WERI-Rb-1 (cell line): ENCODE results near the gene UBE2E2.

Experiments
- DNase-seq: peaks from one replicate; pipeline ENCODE4 v3.0.0-alpha.2; 2020
- H3K27ac ChIP-seq: fragments of 250-450 bp; sonication (Bioruptor Pico); 2 replicates; pipeline ENCODE4 v1.5.1; 2020; ENCODE audit warnings: mild to moderate bottlenecking, moderate library complexity
- H3K27me3 ChIP-seq: fragments of 250-450 bp; sonication (Bioruptor Pico); 2 replicates; pipeline ENCODE4 v1.5.1; 2021; ENCODE audit warnings: mild to moderate bottlenecking, low read depth, moderate library complexity; ENCODE audit not compliant: insufficient read depth, severe bottlenecking
- H3K36me3 ChIP-seq: fragments of 250-450 bp; sonication (Bioruptor Pico); 2 replicates; pipeline ENCODE4 v1.5.1; 2020; ENCODE audit warnings: mild to moderate bottlenecking, moderate library complexity
- H3K4me3 ChIP-seq: 2 replicates; pipeline ENCODE4 v1.5.1; 2011; ENCODE audit warnings: low read depth, mild to moderate bottlenecking, control low read depth, low read length
- H3K9me3 ChIP-seq: fragments of 250-450 bp; sonication (Bioruptor Pico); 2 replicates; pipeline ENCODE4 v1.5.1; 2021; ENCODE audit warnings: mild to moderate bottlenecking, moderate library complexity; ENCODE audit not compliant: severe bottlenecking
- TF ChIP-seq, protein P1 (sequence below): IDR thresholded peaks from 2 replicates; pipeline ENCODE4 v1.5.1; 2011; ENCODE audit warnings: low read depth, mild to moderate bottlenecking, control low read depth, inconsistent platforms, low read length

UBE2E2 gene

DNA sequence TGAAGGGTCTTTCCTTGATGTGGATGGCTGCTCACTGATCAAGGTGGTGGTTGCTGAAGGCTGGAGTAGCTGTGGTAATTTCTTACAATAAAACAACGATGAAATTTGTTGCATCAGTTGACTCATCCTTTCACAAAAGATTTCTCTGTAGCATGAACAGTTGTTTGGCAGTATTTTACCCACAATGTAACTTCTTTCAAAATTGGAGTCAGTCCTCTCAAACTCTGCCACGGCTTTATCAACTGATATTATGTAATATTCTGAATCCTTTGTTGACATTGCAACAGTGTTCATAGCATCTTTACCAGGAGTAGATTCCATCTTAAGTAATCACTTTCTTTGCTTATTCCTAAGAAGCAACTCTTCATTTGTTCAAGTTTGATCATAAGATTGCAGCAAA, 252.6 kb downstream of the UBE2E2 start:
- Histone ChIP-seq H3K27me3 (no peaks in the 10 kb centered on the region), H3K4me3 (no peak overlapping the region), H3K9me3 (no peaks in the 10 kb centered on the region), H3K36me3 (no peaks in the 10 kb centered on the region), H3K27ac (no peak overlapping the region)
- TF ChIP-seq, protein P1, sequence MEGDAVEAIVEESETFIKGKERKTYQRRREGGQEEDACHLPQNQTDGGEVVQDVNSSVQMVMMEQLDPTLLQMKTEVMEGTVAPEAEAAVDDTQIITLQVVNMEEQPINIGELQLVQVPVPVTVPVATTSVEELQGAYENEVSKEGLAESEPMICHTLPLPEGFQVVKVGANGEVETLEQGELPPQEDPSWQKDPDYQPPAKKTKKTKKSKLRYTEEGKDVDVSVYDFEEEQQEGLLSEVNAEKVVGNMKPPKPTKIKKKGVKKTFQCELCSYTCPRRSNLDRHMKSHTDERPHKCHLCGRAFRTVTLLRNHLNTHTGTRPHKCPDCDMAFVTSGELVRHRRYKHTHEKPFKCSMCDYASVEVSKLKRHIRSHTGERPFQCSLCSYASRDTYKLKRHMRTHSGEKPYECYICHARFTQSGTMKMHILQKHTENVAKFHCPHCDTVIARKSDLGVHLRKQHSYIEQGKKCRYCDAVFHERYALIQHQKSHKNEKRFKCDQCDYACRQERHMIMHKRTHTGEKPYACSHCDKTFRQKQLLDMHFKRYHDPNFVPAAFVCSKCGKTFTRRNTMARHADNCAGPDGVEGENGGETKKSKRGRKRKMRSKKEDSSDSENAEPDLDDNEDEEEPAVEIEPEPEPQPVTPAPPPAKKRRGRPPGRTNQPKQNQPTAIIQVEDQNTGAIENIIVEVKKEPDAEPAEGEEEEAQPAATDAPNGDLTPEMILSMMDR, result no peak
- DNase-seq, result no peak

DNA sequence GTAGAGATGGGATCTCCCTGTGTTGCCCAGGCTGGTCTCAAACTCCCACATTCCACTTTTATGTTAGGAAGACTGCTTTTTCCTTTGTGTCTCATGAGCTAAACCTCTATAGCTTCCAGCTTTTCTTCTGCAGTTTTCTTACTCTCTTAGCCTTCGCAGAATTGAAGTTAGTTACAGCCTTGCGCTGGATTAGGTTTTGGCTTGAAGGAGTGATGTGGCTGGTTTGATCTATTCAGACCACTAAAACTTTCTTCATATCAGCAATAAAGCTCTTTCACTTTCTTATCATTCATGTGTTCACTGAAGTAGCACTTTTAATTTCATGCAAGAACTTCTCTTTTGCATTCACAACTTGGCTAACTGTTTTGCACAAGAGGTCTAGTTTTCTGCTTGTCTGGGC, 254.6 kb downstream of the UBE2E2 start:
- H3K27me3 ChIP-seq, result no peaks in the 10 kb centered on the region
- TF ChIP-seq, protein P1, result no peak
- H3K36me3 ChIP-seq, result no peaks in the 10 kb centered on the region
- no peaks in the 10 kb centered on the region for H3K9me3 ChIP-seq
- no peak overlapping the region for H3K27ac ChIP-seq
- H3K4me3 ChIP-seq, result no peak overlapping the region
- no peak for DNase-seq

DNA sequence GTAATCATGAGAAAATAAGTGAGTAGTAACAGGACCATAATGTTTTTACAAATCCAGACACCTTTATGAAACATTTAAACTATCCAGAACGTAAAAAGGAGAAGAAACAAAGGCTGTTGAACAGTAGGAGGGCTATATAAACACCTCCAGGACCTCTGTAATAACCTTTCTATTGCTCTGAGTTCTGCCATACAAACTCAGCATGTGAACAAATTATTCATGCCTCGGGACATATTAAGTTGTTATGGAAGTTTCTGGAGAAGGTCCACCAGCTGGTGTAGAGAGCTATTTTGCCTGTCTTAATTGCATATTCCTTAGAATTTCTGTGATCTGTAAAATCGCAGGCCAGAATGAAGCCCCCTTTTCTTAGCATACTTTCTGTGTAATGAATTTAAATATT, 256.3 kb downstream of the UBE2E2 start:
- Histone ChIP-seq H3K27me3 (no peaks in the 10 kb centered on the region), H3K36me3 (no peaks in the 10 kb centered on the region), H3K9me3 (no peaks in the 10 kb centered on the region), H3K4me3 (no peak overlapping the region), H3K27ac (no peak overlapping the region)
- TF ChIP-seq, protein P1, result no peak
- no peak for DNase-seq

DNA sequence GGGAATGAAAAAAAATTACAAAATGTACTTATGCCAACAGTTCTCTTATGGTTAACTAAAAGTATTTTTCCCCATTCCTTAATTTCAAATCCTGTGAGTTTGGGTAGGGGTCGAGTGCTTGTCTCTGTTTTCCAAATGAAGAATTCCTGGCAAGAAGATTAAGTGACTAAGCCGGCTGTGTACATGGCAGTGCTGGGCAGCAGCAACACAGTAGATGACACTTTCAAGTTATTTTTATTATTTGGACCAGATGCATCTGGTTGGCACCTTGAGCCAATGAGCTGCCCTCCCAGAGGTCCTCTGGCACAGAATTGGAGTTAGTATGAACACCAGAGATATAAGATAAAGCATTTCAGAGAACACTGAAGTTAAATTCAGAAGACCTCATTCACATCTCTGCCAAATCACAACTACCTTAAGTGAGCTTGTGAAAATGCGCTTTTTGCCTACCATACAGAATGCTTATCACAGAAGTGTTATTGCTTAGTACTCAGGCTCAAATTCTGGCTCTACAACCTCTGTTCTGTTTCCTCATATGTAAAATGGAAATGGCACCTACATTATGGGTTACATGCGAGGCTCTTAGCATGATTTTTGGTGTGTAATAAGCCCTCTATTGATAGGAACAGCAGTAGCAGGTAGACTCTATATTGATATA, 256.9 kb downstream of the UBE2E2 start:
- Histone ChIP-seq H3K36me3 (no peaks in the 10 kb centered on the region), H3K4me3 (no peak overlapping the region), H3K9me3 (no peaks in the 10 kb centered on the region), H3K27ac (no peak overlapping the region), H3K27me3 (no peaks in the 10 kb centered on the region)
- DNase-seq, result no peak
- TF ChIP-seq, protein P1, result no peak

DNA sequence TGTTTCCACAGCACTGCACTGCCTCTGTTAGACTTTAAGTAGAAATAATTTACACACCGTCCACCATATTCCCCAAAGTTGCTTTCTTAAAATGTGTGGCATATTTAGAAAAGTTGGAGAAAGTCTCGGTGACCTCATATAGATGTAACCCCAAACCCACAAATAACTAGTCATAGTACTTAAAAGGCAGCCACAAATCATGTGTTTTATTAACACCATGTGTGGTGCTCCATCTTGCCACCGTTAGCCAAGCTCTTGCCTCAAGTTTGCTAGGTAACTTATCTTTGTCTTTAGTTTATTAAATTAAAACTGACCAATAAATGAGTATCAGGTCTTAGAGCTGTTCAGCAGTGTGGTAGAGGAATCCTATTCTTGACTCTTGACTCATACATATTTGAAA, 257.9 kb downstream of the UBE2E2 start:
- no peak for DNase-seq

More for the DNA sequence above, 257.9 kb downstream of the UBE2E2 start:
- no peak overlapping the region for H3K27ac ChIP-seq
- no peaks in the 10 kb centered on the region for H3K9me3 ChIP-seq
- H3K27me3 ChIP-seq, result no peaks in the 10 kb centered on the region
- TF ChIP-seq, protein P1, result no peak
- H3K36me3 ChIP-seq, result no peaks in the 10 kb centered on the region
- H3K4me3 ChIP-seq, result no peak overlapping the region
